ENCODE data around the gene UQCRC1.

Gene UQCRC1

DNA sequence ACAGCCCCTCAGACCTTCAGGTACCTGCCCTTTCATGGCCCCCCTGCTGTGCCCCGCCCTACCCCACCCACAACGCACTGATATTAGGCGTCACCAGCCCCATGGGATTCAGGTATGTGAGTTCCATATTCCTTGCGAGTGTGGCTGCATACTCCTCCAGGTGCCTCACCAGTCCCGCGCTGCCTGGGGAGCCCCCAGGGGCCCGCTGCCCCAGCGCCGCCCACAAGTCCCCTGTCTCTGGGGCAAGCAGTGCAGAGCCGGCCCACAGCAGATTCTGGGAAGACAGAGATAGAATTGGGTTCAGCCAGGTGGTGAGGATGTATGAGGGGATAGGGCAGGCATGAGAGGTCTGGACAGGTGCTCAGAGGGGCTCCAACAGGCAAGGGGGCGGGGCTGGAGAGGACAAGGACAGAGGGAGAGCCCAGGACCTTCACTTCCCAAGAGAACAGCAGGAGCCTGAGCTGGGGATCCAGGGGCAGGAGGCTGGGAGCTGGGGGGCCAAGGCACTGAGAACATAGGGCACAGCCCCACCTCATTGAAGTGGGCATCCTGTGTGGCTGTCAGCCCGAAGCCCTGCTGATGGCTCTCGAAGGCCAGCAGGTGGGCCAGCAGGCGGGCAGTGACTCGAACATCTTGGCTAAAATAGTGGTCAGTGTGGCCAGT lies 38.9 kb upstream of the UQCRC1 start:
- H3K4me2 ChIP-seq (ENCODE audit: low read length) = no peak overlapping the region
- H3K9ac ChIP-seq = no peak overlapping the region
- H3K9me3 ChIP-seq (ENCODE audit: control insufficient read depth, low read length) = no peaks in the 10 kb centered on the region
- H3K4me3 ChIP-seq (ENCODE audit: low read depth, low read length) = no peak overlapping the region
- H2AFZ ChIP-seq = no peak overlapping the region
- H3K36me3 ChIP-seq (ENCODE audit: control insufficient read depth, insufficient read depth, low read length) = no peaks in the 10 kb centered on the region
- no peaks in the 10 kb centered on the region for H3K79me2 ChIP-seq
- no peak for TF ChIP-seq CTCF (IDR thresholded peaks at IDR 0.05)
- H3K27me3 ChIP-seq (ENCODE audit: control insufficient read depth, insufficient read depth, low read length) = no peaks in the 10 kb centered on the region
- H3K4me1 ChIP-seq = no peaks in the 10 kb centered on the region
- H3K27ac ChIP-seq = no peak overlapping the region

- Histone ChIP-seq H3K27ac (no peak overlapping the region), H3K36me3 (ENCODE audit: control insufficient read depth, insufficient read depth, low read length) (no peaks in the 10 kb centered on the region), H3K4me3 (ENCODE audit: low read depth, low read length) (no peak overlapping the region), H2AFZ (no peak overlapping the region), H3K9ac (no peak overlapping the region), H3K4me2 (ENCODE audit: low read length) (no peak overlapping the region), H3K9me3 (ENCODE audit: control insufficient read depth, low read length) (no peaks in the 10 kb centered on the region), H3K27me3 (ENCODE audit: control insufficient read depth, insufficient read depth, low read length) (no peaks in the 10 kb centered on the region), H3K79me2 (peaks cover 2% of the 10 kb centered on the region), H3K4me1 (no peaks in the 10 kb centered on the region)
- TF ChIP-seq CTCF (IDR thresholded peaks at IDR 0.05) = no peak
Measured at GRCh38 chr3:48647714-48648113, 38.3 kb upstream of the UQCRC1 start.

DNA sequence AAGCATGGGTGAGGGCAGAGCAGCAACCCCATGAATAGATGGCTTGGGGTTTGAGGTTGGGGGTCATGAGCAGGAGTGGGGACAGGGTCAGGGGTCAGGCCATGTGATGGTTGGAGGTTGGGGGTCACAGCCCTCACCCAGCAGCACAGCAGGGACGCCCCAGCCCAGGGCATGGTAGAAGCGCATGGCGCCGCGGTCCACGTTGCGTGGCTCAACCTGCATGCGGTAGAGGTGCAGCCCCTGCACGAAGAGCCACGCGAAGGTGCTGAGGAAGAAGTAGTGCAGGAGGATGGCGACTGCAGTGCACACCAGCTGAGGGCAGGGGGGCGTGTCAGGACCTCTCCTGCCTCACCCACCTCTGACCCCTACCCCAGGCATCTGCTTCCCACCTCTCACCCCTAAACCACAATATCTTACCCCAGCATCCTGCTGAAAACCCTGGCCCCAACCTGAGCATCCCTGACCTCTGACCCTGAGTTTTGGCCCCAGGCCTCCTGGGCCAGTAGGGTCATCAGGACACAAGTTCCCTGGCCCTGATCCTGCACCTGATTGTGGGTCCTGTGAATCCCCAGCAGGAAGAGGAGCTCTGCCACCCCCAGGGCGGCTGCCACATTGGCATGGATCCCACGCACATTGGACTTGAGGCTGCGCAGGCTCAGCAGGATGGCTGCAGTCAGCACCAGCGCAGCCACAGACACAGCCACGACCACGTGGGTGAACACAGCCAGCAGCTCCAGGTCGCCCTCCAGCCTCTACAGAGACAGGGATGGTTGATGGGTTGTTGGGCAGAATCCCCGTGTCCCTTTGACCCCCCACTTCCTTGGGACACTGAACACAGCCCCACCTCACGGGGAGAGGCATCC lies 35.7 kb upstream of the UQCRC1 start:
- H3K9me3 ChIP-seq (ENCODE audit: control insufficient read depth, low read length) = no peaks in the 10 kb centered on the region
- H3K4me1 ChIP-seq = no peaks in the 10 kb centered on the region
- no peak for TF ChIP-seq CTCF (IDR thresholded peaks at IDR 0.05)

DNA sequence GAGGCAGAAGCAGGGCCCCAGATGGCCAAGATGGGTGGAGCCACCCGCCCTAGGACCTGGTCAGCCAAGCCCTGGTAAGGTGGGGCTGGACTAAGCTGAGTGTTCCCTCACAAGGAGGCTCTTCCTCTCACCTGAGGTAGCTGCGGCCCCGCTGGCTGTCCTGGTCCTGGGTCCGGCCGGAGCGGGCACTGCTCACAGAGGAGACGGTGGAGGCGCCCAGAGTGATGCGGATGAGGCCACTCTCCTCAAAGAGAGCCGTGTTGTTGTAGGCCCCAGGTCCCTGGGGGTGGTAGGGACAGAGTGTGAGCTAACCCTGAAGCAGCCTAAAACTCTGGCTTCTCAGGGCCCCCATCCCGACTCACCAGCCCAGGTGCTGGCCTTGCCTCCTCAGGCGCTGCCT lies 33.2 kb upstream of the UQCRC1 start:
- no peak for TF ChIP-seq CTCF (IDR thresholded peaks at IDR 0.05)
- Histone ChIP-seq H3K36me3 (ENCODE audit: control insufficient read depth, insufficient read depth, low read length) (no peaks in the 10 kb centered on the region), H2AFZ (no peak overlapping the region), H3K79me2 (peaks cover 4% of the 10 kb centered on the region), H3K4me3 (ENCODE audit: low read depth, low read length) (no peak overlapping the region), H3K27ac (no peak overlapping the region), H3K27me3 (ENCODE audit: control insufficient read depth, insufficient read depth, low read length) (no peaks in the 10 kb centered on the region), H3K4me2 (ENCODE audit: low read length) (no peak overlapping the region), H3K9ac (no peak overlapping the region), H3K4me1 (no peaks in the 10 kb centered on the region), H3K9me3 (ENCODE audit: control insufficient read depth, low read length) (no peaks in the 10 kb centered on the region)

More for the DNA sequence above, 35.7 kb upstream of the UQCRC1 start:
- peaks cover 2% of the 10 kb centered on the region for H3K79me2 ChIP-seq
- no peak overlapping the region for H3K27ac ChIP-seq
- no peak overlapping the region for H3K9ac ChIP-seq
- no peak overlapping the region for H2AFZ ChIP-seq
- no peak overlapping the region for H3K4me2 ChIP-seq (ENCODE audit: low read length)
- no peaks in the 10 kb centered on the region for H3K36me3 ChIP-seq (ENCODE audit: control insufficient read depth, insufficient read depth, low read length)
- H3K27me3 ChIP-seq (ENCODE audit: control insufficient read depth, insufficient read depth, low read length) = no peaks in the 10 kb centered on the region
- no peak overlapping the region for H3K4me3 ChIP-seq (ENCODE audit: low read depth, low read length)

Measured in parathyroid adenoma (tissue), 2 donors.